ENCODE results near the gene TCEA2. TPM values are rescaled to one million over a fixed set of nuclear protein-coding genes. Genes with fewer than 3 reads are reported as not detected.
A peak's percentile ranks its signal among the peaks of the same experiment; 100 is the strongest.

The TCEA2 gene
- total RNA-seq, 6 experiments from 2014 or later: 14.8 to 45.6 (median 28.6) TPM

DNA sequence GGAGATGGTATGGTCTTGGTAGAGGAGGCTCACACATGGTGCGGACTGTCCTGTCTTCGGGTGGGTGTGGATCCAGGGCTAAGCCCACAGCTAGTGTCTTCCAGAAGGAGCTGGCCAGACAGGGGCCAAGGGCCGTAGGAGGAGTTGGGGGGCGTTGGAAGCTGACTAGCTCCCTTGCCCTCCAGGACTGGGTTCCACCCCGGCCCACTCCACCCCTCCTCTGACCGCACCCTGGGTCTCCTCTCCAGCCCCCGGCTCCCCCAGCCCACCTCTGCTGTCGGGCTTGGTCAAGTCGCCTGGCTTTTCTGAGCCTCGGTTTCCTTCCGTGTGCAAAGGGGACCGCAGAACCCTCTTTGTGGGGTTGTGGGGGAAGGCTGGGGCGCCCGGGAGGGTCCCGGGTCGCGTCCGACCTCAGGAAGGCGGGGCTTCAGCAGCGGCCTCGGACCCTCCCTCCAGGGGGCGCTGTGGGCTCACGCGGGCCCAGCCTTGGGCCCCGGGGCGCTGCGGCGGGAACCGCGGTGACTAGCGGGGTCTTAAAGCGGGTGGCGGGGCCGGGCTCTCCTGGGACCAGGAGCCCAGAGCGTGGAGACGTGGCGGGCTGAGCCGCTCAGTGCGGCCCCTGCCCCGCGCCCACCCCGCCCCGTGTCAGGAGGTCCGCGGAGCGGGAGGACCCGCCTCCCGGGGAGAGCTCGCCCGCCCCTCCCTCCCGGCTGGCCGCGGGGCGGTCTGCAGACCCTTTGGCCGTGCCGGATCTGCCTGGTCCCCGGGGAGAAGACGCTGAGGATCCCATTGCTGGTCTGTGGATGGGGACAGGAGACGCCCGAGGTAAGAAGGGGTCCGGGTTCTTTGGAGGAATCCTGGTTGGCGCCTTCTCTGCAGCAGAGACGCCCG lies 39.0 kb downstream of the TCEA2 start:
- intact Hi-C loops (cut with DNase I): no loop called here
- H3K27ac ChIP-seq: no peak overlapping the region
- ATAC-seq: peak; percentile 47 to 71 (median 65)
- no peaks in the 10 kb centered on the region for H3K9me3 ChIP-seq
- peak overlapping the region; percentile 13 to 23 (median 18) for H3K4me3 ChIP-seq
- DNase-seq: peak in 2 of 3 donors; percentile 51 to 55
- TF ChIP-seq, protein P1, sequence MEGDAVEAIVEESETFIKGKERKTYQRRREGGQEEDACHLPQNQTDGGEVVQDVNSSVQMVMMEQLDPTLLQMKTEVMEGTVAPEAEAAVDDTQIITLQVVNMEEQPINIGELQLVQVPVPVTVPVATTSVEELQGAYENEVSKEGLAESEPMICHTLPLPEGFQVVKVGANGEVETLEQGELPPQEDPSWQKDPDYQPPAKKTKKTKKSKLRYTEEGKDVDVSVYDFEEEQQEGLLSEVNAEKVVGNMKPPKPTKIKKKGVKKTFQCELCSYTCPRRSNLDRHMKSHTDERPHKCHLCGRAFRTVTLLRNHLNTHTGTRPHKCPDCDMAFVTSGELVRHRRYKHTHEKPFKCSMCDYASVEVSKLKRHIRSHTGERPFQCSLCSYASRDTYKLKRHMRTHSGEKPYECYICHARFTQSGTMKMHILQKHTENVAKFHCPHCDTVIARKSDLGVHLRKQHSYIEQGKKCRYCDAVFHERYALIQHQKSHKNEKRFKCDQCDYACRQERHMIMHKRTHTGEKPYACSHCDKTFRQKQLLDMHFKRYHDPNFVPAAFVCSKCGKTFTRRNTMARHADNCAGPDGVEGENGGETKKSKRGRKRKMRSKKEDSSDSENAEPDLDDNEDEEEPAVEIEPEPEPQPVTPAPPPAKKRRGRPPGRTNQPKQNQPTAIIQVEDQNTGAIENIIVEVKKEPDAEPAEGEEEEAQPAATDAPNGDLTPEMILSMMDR (IDR thresholded peaks at IDR 0.05): peak; percentile 47 to 62 (median 60)
- no peak for TF ChIP-seq POLR2A (IDR thresholded peaks at IDR 0.05)
- WGBS (ENCODE audit: insufficient coverage, low coverage, low lambda C conversion rate, missing lambda C conversion rate): 17% methylated on average over 15 of the region's 64 CpGs
- no peaks in the 10 kb centered on the region for H3K36me3 ChIP-seq
- peaks cover 0 to 5% (median 0%) of the 10 kb centered on the region in 4 donors for H3K4me1 ChIP-seq
- peaks cover 0 to 9% of the 10 kb centered on the region in 2 donors for H3K27me3 ChIP-seq

DNA sequence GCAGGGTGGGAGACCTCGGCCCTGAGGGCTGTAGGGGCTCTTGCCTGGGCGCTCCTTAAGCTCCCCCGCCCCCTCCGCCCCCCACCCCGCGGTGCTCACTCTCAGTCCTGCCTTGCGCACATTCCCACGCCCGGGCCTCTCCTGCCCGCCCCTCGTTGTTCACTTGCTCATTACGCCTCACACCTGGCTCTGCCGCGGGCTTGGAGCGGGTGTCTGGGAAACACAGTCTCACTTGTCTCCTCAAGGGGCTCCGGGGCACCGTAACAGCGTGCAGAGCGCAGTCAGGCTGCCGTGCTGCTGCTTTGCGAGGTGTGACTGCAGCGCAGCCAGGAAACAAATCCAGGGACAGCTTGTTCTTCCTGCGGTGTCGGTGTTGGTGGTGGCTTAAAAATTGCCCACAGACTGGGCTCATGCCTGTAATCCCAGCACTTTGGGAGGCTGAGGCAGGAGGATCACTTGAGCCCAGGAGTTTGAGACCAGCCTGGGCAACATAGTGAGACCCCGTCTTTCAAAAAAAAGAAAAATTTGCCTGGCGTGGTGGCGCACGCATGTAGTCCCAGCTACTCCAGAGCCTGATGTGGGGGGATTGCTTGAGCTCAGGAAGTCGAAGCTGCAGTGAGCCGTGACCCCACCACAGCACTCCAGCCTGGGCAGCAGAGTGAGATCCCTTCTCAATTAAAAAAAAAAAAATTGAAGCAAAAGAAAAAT lies 39.8 kb downstream of the TCEA2 start:
- H3K4me1 ChIP-seq: peaks cover 0 to 5% (median 0%) of the 10 kb centered on the region in 4 donors
- WGBS (ENCODE audit: insufficient coverage, low coverage, low lambda C conversion rate, missing lambda C conversion rate): 29% methylated on average over 17 of the region's 30 CpGs
- intact Hi-C loops (cut with DNase I): no loop called here
- no peaks in the 10 kb centered on the region for H3K9me3 ChIP-seq
- ATAC-seq (no peak), DNase-seq (peak in 2 of 3 donors; percentile 16 to 49)
- H3K36me3 ChIP-seq: no peaks in the 10 kb centered on the region
- H3K27me3 ChIP-seq: peaks cover 0 to 9% of the 10 kb centered on the region in 2 donors
- TF ChIP-seq, protein P1 (IDR thresholded peaks at IDR 0.05): no peak
- no peak for TF ChIP-seq POLR2A (IDR thresholded peaks at IDR 0.05)
- H3K4me3 ChIP-seq: no peak overlapping the region
- H3K27ac ChIP-seq: no peak overlapping the region

DNA sequence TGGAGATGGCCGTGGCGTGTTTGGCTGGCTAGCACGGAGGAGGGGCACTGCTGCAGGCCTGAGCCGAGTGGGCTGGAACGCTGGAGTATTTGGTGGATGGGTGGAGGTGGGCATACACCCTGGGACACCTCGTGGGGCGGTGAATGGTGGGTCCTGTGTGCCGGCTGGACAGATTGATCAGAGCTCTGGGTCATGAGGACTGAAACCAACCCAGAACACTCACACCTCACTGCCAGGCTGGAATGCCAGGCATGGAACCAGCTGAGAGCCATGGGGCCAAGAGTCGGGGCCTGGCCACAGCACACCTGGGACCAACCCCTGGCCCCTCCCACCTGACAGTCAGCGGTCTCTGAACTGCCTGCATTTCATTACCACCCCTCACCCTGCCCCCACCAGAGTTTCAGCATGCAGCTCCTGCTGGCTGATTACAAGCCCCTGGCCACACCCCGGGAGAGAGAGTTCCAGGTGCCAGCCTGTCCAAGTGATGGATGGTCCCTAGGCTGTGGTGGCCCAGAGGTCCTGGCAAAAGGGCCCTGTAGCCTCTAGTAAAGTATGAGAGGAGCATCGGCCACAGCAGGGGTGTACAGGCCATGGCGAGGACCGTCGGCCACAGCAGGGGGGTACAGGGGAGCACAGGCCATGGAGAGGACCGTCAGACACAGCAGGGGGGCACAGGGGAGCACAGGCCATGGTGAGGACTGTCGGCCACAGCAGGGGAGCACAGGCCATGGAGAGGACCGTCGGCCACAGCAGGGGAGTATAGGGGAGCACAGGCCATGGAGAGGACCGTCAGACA lies 41.1 kb downstream of the TCEA2 start:
- H3K27ac ChIP-seq: no peak overlapping the region
- peak in 1 of 3 donors; percentile 37 for DNase-seq
- intact Hi-C loops (cut with DNase I): no loop called here
- no peak for TF ChIP-seq POLR2A (IDR thresholded peaks at IDR 0.05)
- TF ChIP-seq, protein P1 (IDR thresholded peaks at IDR 0.05): no peak
- 70% methylated on average over 15 of the region's 20 CpGs for WGBS (ENCODE audit: insufficient coverage, low coverage, low lambda C conversion rate, missing lambda C conversion rate)
- no peak for ATAC-seq
- peaks cover 0 to 9% of the 10 kb centered on the region in 2 donors for H3K27me3 ChIP-seq
- no peaks in the 10 kb centered on the region for H3K9me3 ChIP-seq
- no peak overlapping the region for H3K4me3 ChIP-seq
- H3K4me1 ChIP-seq: peaks cover 0 to 5% (median 0%) of the 10 kb centered on the region in 4 donors
- H3K36me3 ChIP-seq: no peaks in the 10 kb centered on the region
